DOHH2 (cell line): ENCODE measurements around the gene CIAPIN1.

Source experiments
- CTCF ChIP-seq: fragments of 200-600 bp; sonication (generic); IDR thresholded peaks from one replicate; pipeline ENCODE4 v1.5.1; 2014; ENCODE audit warnings: antibody characterized with exemption, mild to moderate bottlenecking, low read depth, low read length; ENCODE audit not compliant: poor library complexity, severe bottlenecking
- EZH2phosphoT487 ChIP-seq: fragments of 200-600 bp; sonication (generic); IDR thresholded peaks from 2 replicates; pipeline ENCODE4 v1.6.1; 2017; ENCODE audit warnings: borderline replicate concordance, mild to moderate bottlenecking, antibody characterized with exemption, low read length, moderate library complexity, mixed read lengths

- TF ChIP-seq CTCF (no peak), EZH2phosphoT487 (no peak)
Observed at GRCh38 chr16:57380671-57381462, 66.3 kb downstream of the CIAPIN1 start.
